ENCODE measurements around the gene FOXP1. TPM values are rescaled to one million over a fixed set of nuclear protein-coding genes. Genes with fewer than 3 reads are reported as not detected.

FOXP1 gene
- total and polyA plus RNA-seq, 2 of the 13 experiments (the other 11 are each of a cell fraction or from before 2014, with no cell fraction given), result 40.4 to 59.0 TPM

GRCh38 chr3:71468311-71469137 is 115.0 kb downstream of the FOXP1 start (continued):
- TF ChIP-seq, protein P1, sequence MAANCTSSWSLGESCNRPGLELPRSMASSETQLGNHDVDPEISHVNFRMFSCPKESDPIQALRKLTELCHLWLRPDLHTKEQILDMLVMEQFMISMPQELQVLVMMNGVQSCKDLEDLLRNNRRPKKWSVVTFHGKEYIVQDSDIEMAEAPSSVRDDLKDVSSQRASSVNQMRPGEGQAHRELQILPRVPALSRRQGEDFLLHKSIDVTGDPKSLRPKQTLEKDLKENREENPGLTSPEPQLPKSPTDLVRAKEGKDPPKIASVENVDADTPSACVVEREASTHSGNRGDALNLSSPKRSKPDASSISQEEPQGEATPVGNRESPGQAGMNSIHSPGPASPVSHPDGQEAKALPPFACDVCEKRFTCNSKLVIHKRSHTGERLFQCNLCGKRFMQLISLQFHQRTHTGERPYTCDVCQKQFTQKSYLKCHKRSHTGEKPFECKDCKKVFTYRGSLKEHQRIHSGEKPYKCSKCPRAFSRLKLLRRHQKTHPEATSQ (CRISPR knock-in tag; IDR thresholded peaks at IDR 0.05; ENCODE audit: borderline replicate concordance), result no peak
- TF ChIP-seq ESRRA (CRISPR knock-in tag; IDR thresholded peaks at IDR 0.05; ENCODE audit: low read depth), result no peak
- TF ChIP-seq, protein P2, sequence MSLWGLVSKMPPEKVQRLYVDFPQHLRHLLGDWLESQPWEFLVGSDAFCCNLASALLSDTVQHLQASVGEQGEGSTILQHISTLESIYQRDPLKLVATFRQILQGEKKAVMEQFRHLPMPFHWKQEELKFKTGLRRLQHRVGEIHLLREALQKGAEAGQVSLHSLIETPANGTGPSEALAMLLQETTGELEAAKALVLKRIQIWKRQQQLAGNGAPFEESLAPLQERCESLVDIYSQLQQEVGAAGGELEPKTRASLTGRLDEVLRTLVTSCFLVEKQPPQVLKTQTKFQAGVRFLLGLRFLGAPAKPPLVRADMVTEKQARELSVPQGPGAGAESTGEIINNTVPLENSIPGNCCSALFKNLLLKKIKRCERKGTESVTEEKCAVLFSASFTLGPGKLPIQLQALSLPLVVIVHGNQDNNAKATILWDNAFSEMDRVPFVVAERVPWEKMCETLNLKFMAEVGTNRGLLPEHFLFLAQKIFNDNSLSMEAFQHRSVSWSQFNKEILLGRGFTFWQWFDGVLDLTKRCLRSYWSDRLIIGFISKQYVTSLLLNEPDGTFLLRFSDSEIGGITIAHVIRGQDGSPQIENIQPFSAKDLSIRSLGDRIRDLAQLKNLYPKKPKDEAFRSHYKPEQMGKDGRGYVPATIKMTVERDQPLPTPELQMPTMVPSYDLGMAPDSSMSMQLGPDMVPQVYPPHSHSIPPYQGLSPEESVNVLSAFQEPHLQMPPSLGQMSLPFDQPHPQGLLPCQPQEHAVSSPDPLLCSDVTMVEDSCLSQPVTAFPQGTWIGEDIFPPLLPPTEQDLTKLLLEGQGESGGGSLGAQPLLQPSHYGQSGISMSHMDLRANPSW (CRISPR knock-in tag; IDR thresholded peaks at IDR 0.05; ENCODE audit: borderline replicate concordance), result no peak

- Histone ChIP-seq H3K9me3 (ENCODE audit: low read length) (no peaks in the 10 kb centered on the region), H3K4me2 (ENCODE audit: low read depth, low read length) (no peak overlapping the region), H3K27ac (ENCODE audit: extremely low read length, insufficient read depth, low read length) (no peak overlapping the region), H3K4me3 (replicated peaks in 1 of 3; ENCODE audit: insufficient read depth in 1 of 3, low read depth in 2 of 3, low read length in 3 of 3) (no peak overlapping the region), H3K4me1 (ENCODE audit: insufficient read depth, low read length) (no peaks in the 10 kb centered on the region), H2AFZ (ENCODE audit: low read length) (no peak overlapping the region), H3K79me2 (ENCODE audit: insufficient read depth, low read length) (peaks cover 9% of the 10 kb centered on the region), H3K36me3 (replicated peaks in 1 of 2; ENCODE audit: control insufficient read depth in 1 of 2, insufficient read depth in 2 of 2, low read length in 2 of 2) (no peaks in the 10 kb centered on the region; a peak in 2 of 5 replicates), H4K20me1 (ENCODE audit: insufficient read depth, low read length) (no peaks in the 10 kb centered on the region; the same call in none of the 2 replicates), H3K27me3 (ENCODE audit: control insufficient read depth in 1 of 2, insufficient read depth in 2 of 2, low read length in 2 of 2) (no peaks in the 10 kb centered on the region), H3K9ac (ENCODE audit: insufficient read depth, low read depth, low read length) (no peak overlapping the region)
- DNase-seq (ENCODE audit: low spot score), result no peak
- no peak for FAIRE-seq
- CTCF ChIA-PET (ENCODE audit: low intra/inter-chr PET ratio, low total read pairs), result no interaction called here
- TF ChIP-seq MAFK (conservative IDR thresholded peaks at IDR 0.05 in 1 of 2, IDR thresholded peaks at IDR 0.05 in 1 of 2; ENCODE audit: low read length in 2 of 2), result peak; percentile 70 to 86
- TF ChIP-seq MAFF (IDR thresholded peaks at IDR 0.05; ENCODE audit: low read depth, low read length), result peak; percentile 66
- no peak for TF ChIP-seq CREM (IDR thresholded peaks at IDR 0.05)
- TF ChIP-seq CREM (CRISPR knock-in tag; IDR thresholded peaks at IDR 0.05), result no peak
- no peak for ATAC-seq
- POLR2A ChIA-PET, result no interaction called here
- BruUV-seq (replicated peaks), result no TSS peak
- in situ Hi-C loops (cut with HindIII; ENCODE audit: extremely low pct_ligation_motif_present, low pct_unique_long_range_greater_than_20kb), result no loop called here
- 97% methylated on average over 10 of the region's 10 CpGs for WGBS (ENCODE audit: low lambda C conversion rate)
- intact Hi-C loops (cut with micrococcal nuclease; ENCODE audit: unreplicated experiment), result no loop called here
These were observed 117.0 kb downstream of the FOXP1 start for GRCh38 chr3:71466483-71466882.
